GM06990 (cell line): ENCODE measurements around the gene TNFRSF1A.

Experiments used
- DNase-seq: peaks from one replicate; pipeline ENCODE4 v3.0.0-alpha.2; 2011; ENCODE audit not compliant: insufficient read length; ENCODE audit errors: extremely low read depth
- H3K27me3 ChIP-seq: replicated peaks from 2 replicates; pipeline ENCODE4 v1.6.0; 2011; ENCODE audit warnings: low read length; ENCODE audit not compliant: control insufficient read depth, insufficient read depth
- H3K36me3 ChIP-seq: 2 replicates; pipeline ENCODE4 v1.5.1; 2011; ENCODE audit warnings: low read length; ENCODE audit not compliant: control insufficient read depth, insufficient read depth
- H3K4me3 ChIP-seq: replicated peaks from 2 replicates; pipeline ENCODE4 v1.5.1; 2011; ENCODE audit warnings: low read depth, mild to moderate bottlenecking, control low read depth, low read length
- CTCF ChIP-seq: IDR thresholded peaks from 2 replicates; pipeline ENCODE4 v1.5.1; 2011; ENCODE audit warnings: low read length, control low read depth, mild to moderate bottlenecking, inconsistent platforms; ENCODE audit not compliant: insufficient read depth, poor library complexity, severe bottlenecking

The TNFRSF1A gene

GRCh38 chr12:6375269-6376078 is 33.6 kb upstream of the TNFRSF1A start, which contains the start of gene SCNN1A:
TSS of gene SCNN1A (minus strand) at chr12:6375563. CDS start at chr12:6374783, 780 bp downstream.
- H3K27me3 ChIP-seq: peaks cover 1% of the 10 kb centered on the region
- no peak for TF ChIP-seq CTCF
- DNase-seq: no peak
- no peak within 1 kb of the TSS for H3K4me3 ChIP-seq
- no peaks in the 10 kb centered on the region for H3K36me3 ChIP-seq

GRCh38 chr12:6374786-6375160 is 32.9 kb upstream of the TNFRSF1A start:
- Histone ChIP-seq H3K27me3 (peaks cover 1% of the 10 kb centered on the region), H3K36me3 (no peaks in the 10 kb centered on the region), H3K4me3 (no peak overlapping the region)
- no peak for TF ChIP-seq CTCF
- no peak for DNase-seq

- Histone ChIP-seq H3K36me3 (no peaks in the 10 kb centered on the region), H3K27me3 (peaks cover 1% of the 10 kb centered on the region; the same call in 1 of the 2 replicates), H3K4me3 (no peak overlapping the region)
- no peak for TF ChIP-seq CTCF
- no peak for DNase-seq
Observed at GRCh38 chr12:6374028-6374785, 32.3 kb upstream of the TNFRSF1A start.

GRCh38 chr12:6373022-6373787 is 31.3 kb upstream of the TNFRSF1A start:
- TF ChIP-seq CTCF: no peak
- Histone ChIP-seq H3K4me3 (no peak overlapping the region), H3K27me3 (peaks cover 1% of the 10 kb centered on the region; the same call in 1 of the 2 replicates), H3K36me3 (no peaks in the 10 kb centered on the region)
- DNase-seq: no peak

- H3K27me3 ChIP-seq: peaks cover 1% of the 10 kb centered on the region; the same call in 1 of the 2 replicates
- H3K4me3 ChIP-seq: no peak overlapping the region
- TF ChIP-seq CTCF: no peak
- H3K36me3 ChIP-seq: no peaks in the 10 kb centered on the region
- no peak for DNase-seq
Observed at GRCh38 chr12:6372403-6373003, 30.6 kb upstream of the TNFRSF1A start.
